Vagina (tissue), 2 donors: ENCODE measurements around the gene CHMP4B.

Source experiments
- CTCF ChIP-seq, 3 experiments: fragments of 450-650 bp in 2 of 3; fragments of 200-600 bp in 1 of 3; sonication (generic) in 1 of 3; IDR thresholded peaks; one replicate each; pipeline ENCODE4 v1.5.1; 2017 to 2019; ENCODE audit warnings: antibody characterized with exemption in 3 of 3, mild to moderate bottlenecking in 2 of 3, moderate library complexity in 2 of 3
- POLR2A ChIP-seq, 2 donors: fragments of 450-650 bp; IDR thresholded peaks; one replicate each; pipeline ENCODE4 v1.6.1; 2017; ENCODE audit warnings: antibody characterized with exemption in 2 of 2, mild to moderate bottlenecking in 2 of 2, moderate library complexity in 2 of 2
- POLR2AphosphoS5 ChIP-seq, 2 donors: sonication (generic); formaldehyde crosslinking; IDR thresholded peaks; one replicate each; pipeline ENCODE4 v1.9.0; 2017; ENCODE audit warnings: antibody characterized with exemption in 2 of 2, mild to moderate bottlenecking in 2 of 2, low read depth in 1 of 2; ENCODE audit not compliant: insufficient read depth in 1 of 2

GRCh38 chr20:33789858-33790182 is 21.3 kb upstream of the CHMP4B start:
- no peak for TF ChIP-seq CTCF (IDR thresholded peaks at IDR 0.05)
- TF ChIP-seq POLR2AphosphoS5 (IDR thresholded peaks at IDR 0.05; ENCODE audit: insufficient read depth in 1 of 2, low read depth in 1 of 2): no peak
- TF ChIP-seq POLR2A (IDR thresholded peaks at IDR 0.05): no peak
